Measurements from ENCODE around the gene ATP2B1. TPM values are rescaled to one million over a fixed set of nuclear protein-coding genes. Genes with fewer than 3 reads are reported as not detected.
"Not testable (repeated sequence)": the region's sequence is repeated elsewhere in the genome, so short reads cannot be mapped to it uniquely, and the experiment has no call there.

ATP2B1 gene
- total RNA-seq, 4 donors from 2014 or later: 19.0 to 33.3 (median 27.8) TPM

GRCh38 chr12:89701606-89702206 is 6.9 kb downstream of the ATP2B1 start:
- 100% methylated on average over 3 of the region's 3 CpGs; no CpG with 5 or more reads in 1 of the 2 donors for WGBS, 2 donors (ENCODE audit: low coverage in 1 of 2)

GRCh38 chr12:89700191-89700810 is 8.3 kb downstream of the ATP2B1 start:
- peaks cover 0 to 47% (median 9%) of the 10 kb centered on the region in 3 donors for H3K4me1 ChIP-seq
- ATAC-seq: no peak
- H3K27me3 ChIP-seq: no peaks in the 10 kb centered on the region

More at GRCh38 chr12:89701606-89702206, 6.9 kb downstream of the ATP2B1 start:
- TF ChIP-seq POLR2AphosphoS5 (IDR thresholded peaks at IDR 0.05): no peak
- no peak for TF ChIP-seq EP300 (IDR thresholded peaks at IDR 0.05)
- no peak for TF ChIP-seq CTCF (IDR thresholded peaks at IDR 0.05)
- TF ChIP-seq POLR2A (IDR thresholded peaks at IDR 0.05): no peak
- Histone ChIP-seq H3K27ac (no peak overlapping the region), H3K4me3 (no peak overlapping the region), H3K36me3 (no peaks in the 10 kb centered on the region), H3K4me1 (peaks cover 0 to 46% (median under 1%) of the 10 kb centered on the region in 3 donors), H3K9me3 (no peaks in the 10 kb centered on the region), H3K27me3 (no peaks in the 10 kb centered on the region)
- ATAC-seq: no peak

DNA sequence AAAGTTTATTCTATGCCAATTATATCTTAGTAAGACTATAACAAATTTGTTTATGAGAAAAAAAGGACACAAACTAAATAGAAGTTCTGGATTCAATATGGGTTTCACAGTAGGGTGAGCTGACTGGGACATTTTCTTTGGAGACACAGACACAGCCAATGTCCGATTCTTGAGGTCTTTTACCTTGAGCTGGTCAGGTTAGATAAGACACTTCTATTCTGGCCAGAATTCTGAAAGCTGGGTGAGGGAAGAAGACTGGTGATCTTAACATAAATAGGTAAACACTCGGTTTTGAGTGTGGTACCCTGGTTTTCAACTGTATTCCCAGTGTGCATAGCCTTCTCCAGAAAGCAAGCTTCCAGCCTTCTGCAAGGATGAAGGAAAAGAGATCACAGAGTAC is 10.0 kb downstream of the ATP2B1 start:
- Histone ChIP-seq H3K36me3 (no peaks in the 10 kb centered on the region), H3K27me3 (no peaks in the 10 kb centered on the region), H3K4me1 (peaks cover 0 to 63% (median 14%) of the 10 kb centered on the region in 3 donors), H3K9me3 (no peaks in the 10 kb centered on the region), H3K27ac (no peak overlapping the region), H3K4me3 (no peak overlapping the region)
- TF ChIP-seq POLR2AphosphoS5 (IDR thresholded peaks at IDR 0.05) (no peak), CTCF (IDR thresholded peaks at IDR 0.05) (no peak), POLR2A (IDR thresholded peaks at IDR 0.05) (no peak), EP300 (IDR thresholded peaks at IDR 0.05) (no peak)
- no peak for ATAC-seq
- WGBS, 2 donors (ENCODE audit: low coverage in 1 of 2): 80% methylated on average over 1 to 2 of the region's 2 CpGs

More at GRCh38 chr12:89700191-89700810, 8.3 kb downstream of the ATP2B1 start:
- no peak for TF ChIP-seq EP300 (IDR thresholded peaks at IDR 0.05)
- TF ChIP-seq POLR2AphosphoS5 (IDR thresholded peaks at IDR 0.05): no peak
- no peak for TF ChIP-seq CTCF (IDR thresholded peaks at IDR 0.05)
- no peak for TF ChIP-seq POLR2A (IDR thresholded peaks at IDR 0.05)
- 71 to 88% methylated on average over 3 to 4 of the region's 4 CpGs for WGBS, 2 donors (ENCODE audit: low coverage in 1 of 2)
- Histone ChIP-seq H3K4me3 (no peak overlapping the region), H3K36me3 (no peaks in the 10 kb centered on the region), H3K27ac (no peak overlapping the region), H3K9me3 (no peaks in the 10 kb centered on the region)

DNA sequence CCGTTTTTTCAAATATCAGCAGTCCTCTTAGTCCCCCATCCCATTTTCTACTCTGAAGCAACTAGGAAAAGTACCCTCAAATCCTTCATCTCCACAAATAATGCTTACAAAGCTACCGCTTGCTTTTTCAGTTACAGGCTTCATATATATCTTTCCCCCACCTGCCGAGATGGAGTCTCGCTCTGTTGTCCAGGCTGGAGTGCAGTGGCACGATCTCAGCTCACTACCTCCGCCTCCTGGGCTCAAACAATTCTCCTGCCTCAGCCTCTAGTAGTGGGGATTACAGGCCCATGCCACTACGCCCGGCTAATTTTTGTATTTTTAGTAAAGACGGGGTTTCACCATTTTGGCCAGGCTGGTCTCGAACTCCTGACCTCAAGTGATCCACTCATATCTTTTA is 10.9 kb downstream of the ATP2B1 start:
- H3K9me3 ChIP-seq, H3K27me3 ChIP-seq, ATAC-seq, H3K27ac ChIP-seq, H3K36me3 ChIP-seq, H3K4me3 ChIP-seq: not testable (repeated sequence)
- 98 to 99% methylated on average over 9 to 10 of the region's 10 CpGs for WGBS, 2 donors (ENCODE audit: low coverage in 1 of 2)
- H3K4me1 ChIP-seq: peaks cover 0 to 64% (median 15%) of the 10 kb centered on the region in 3 donors

GRCh38 chr12:89697296-89697695 is 11.3 kb downstream of the ATP2B1 start:
- H3K4me3 ChIP-seq: no peak overlapping the region
- H3K27ac ChIP-seq: no peak overlapping the region
- no peaks in the 10 kb centered on the region for H3K9me3 ChIP-seq
- ATAC-seq: no peak
- TF ChIP-seq CTCF (IDR thresholded peaks at IDR 0.05) (no peak), POLR2AphosphoS5 (IDR thresholded peaks at IDR 0.05) (no peak), EP300 (IDR thresholded peaks at IDR 0.05) (no peak), POLR2A (IDR thresholded peaks at IDR 0.05) (no peak)
- no peaks in the 10 kb centered on the region for H3K36me3 ChIP-seq
- peaks cover 0 to 64% (median 15%) of the 10 kb centered on the region in 3 donors for H3K4me1 ChIP-seq
- no peaks in the 10 kb centered on the region for H3K27me3 ChIP-seq
